T-helper 2 cell treated with Interferon-gamma antibody and Interleukin-4, amounts not matched to agents 100 ng/mL and 5 ng/mL, for 36 hours (primary cell): Measurements from ENCODE around the gene FRMD5. TPM values are rescaled to one million over a fixed set of nuclear protein-coding genes. Genes with fewer than 3 reads are reported as not detected.

Source experiments
- intact Hi-C: fragments of 100-400 bp; cut with micrococcal nuclease; formaldehyde crosslinking; loops from one replicate; pipeline ENCODE4 v1.15.1; 2023
- total RNA-seq: library from RNA; stranded (reverse); gene quantifications from 2 replicates; pipeline ENCODE4 v1.2.3, GENCODE V29; 2022

Gene FRMD5
- total RNA-seq, 1 donor from 2014 or later = not detected

- intact Hi-C loops = loop anchor here (5.0 kb wide), 1 partner anchor 316 kb away; no protein-coding TSS in a partner anchor
Observed at GRCh38 chr15:43900996-43901395, 294.1 kb downstream of the FRMD5 start.

DNA sequence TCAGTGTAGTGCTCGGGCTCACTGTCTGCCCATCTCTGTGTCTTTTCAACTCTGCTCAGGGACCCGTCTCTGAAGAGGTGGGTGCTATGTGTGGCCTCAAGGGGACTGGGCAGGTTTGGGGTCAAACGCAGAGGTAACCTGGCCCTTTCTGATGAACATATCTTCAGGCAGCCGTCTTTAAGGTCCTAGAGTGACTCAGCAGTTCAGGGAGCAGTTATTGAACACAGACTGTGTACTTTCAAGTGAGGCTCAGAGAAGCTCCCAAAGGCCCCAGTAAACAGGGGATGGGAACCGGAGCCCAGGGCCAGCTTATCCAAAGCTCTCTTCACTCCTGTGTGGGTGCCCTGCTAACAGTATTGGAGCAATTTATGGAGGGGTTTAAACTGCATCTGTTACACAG, 295.1 kb downstream of the FRMD5 start:
- intact Hi-C loops = loop anchor here (5.0 kb wide), 1 partner anchor 317 kb away; no protein-coding TSS in a partner anchor

DNA sequence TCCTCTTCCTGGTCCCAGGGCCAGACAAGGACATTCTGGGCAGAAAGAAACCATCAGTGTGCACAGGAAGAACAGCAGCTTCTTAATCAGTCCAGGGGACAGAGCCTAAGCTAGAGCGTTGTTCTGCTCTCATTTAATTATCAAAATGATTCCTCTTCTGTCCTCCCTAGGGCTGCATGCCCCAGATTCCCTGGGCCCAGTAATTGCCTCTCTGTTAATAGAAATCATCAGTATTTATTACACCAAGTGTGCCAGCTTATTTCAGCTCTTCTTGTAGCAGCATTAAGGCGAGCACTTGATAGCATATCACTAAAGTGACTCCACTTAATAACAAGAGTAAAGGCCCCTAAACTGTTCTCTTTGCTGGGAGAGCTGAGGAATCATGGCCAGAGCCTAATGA, 296.2 kb downstream of the FRMD5 start:
- intact Hi-C loops = no loop called here

DNA sequence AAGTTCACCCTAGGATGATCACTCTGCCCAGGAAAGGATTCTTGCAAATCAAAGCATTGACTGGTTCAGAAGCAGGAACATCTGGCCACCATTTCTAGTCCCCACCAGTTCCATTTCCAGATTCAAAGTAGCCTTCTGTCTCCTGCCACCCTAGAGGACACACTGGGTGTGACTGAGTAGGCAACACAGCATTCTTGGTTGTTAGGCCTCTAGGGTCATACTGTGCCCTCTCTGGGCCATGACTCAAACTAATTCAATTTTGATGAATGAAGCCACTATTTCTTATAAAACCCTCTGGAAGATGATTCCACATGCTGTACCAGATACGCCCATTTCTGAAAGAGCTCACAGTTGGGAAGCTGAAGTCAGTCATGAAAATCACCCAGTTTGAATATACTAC, 298.5 kb downstream of the FRMD5 start:
- intact Hi-C loops = no loop called here

GRCh38 chr15:43895586-43895985, 299.5 kb downstream of the FRMD5 start:
- intact Hi-C loops = no loop called here

GRCh38 chr15:43893956-43894355, 301.1 kb downstream of the FRMD5 start:
- intact Hi-C loops = no loop called here

- intact Hi-C loops = no loop called here
Observed at GRCh38 chr15:43889042-43889441, 306.0 kb downstream of the FRMD5 start.

- intact Hi-C loops = no loop called here
Observed at GRCh38 chr15:43887901-43888300, 307.2 kb downstream of the FRMD5 start.

DNA sequence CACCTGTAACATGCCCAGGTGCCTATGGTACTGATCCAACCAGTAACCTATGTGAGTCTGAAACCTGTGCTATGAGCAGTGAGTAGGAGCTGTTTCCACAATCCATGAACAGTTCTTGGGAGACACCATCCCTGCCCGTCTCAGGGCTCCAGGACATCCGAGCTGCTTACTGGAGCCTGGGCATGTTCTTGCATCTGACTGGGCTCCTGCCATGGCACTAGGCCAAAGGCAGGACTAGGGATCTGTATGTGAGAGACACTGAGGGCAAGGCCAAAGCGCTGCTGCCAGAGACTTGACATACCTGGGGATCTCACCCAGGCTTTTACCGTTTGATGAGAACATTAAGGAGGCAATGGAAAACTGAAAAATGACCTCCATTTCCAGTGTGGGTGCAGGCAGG, 308.5 kb downstream of the FRMD5 start:
- intact Hi-C loops = no loop called here

- intact Hi-C loops = no loop called here
Observed at GRCh38 chr15:43883571-43883970, 311.5 kb downstream of the FRMD5 start.

- intact Hi-C loops = no loop called here
Observed at GRCh38 chr15:43881944-43882343, 313.1 kb downstream of the FRMD5 start.

DNA sequence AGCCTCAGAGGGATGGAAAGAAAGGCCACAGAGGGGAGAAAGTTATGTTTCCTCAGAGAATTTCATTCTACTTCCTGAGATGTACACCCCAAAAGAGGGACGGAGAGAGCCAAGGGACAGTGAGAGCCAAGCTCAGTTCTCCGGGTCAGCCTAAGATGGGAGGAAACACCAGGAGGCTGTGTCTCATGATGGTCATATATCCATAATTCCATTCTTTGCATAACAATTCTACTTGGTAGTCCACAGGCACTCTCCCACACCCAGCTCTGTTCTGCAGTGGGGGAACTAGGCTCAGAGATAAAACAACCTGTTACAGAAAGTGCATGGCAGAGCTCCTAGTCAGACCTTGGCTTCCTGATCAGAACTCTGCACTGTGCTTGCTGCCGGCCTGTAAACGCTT, 313.8 kb downstream of the FRMD5 start:
- intact Hi-C loops = no loop called here

- intact Hi-C loops = no loop called here
Observed at GRCh38 chr15:43880406-43881194, 314.5 kb downstream of the FRMD5 start.

GRCh38 chr15:43879386-43880355, 315.4 kb downstream of the FRMD5 start:
- intact Hi-C loops = no loop called here

DNA sequence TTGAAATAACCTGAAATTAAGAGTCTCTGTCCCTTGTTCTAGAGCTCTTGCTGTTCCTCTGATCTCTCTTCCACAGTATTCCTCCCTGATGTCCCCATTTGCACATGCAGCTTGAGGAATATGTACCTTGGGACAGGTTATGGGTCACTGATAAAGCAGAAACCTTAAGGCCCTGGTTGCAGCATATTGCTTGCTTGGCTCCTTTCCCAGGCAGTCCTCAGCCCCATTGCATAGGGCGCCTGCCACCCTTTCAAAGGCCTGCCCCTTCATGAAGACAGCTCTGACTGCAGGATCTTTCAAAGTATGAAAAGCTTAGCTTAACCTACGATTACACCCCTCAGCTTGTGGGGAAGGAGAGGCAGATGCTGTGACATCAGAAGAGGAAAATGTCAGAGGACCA, 316.6 kb downstream of the FRMD5 start:
- intact Hi-C loops = no loop called here

DNA sequence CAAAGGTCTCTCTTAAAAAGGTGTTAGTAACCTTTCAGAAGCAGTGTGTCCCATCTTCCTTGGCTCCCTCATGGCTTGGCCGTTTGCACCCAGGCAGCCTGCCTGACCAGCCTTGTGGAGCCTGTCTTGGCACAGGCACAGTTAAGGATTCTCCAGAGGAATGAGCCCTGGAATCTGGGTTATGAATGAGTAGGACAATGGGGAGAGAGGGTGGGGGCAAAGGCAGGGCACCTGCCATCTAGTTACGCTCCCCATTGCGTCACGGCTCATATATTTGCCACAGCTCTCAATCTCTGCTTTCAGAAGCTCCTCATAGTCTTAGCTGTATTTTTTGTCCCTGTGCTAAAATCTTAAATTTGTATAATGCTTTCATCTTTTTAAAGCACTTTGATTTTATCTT, 317.7 kb downstream of the FRMD5 start:
- intact Hi-C loops = no loop called here

DNA sequence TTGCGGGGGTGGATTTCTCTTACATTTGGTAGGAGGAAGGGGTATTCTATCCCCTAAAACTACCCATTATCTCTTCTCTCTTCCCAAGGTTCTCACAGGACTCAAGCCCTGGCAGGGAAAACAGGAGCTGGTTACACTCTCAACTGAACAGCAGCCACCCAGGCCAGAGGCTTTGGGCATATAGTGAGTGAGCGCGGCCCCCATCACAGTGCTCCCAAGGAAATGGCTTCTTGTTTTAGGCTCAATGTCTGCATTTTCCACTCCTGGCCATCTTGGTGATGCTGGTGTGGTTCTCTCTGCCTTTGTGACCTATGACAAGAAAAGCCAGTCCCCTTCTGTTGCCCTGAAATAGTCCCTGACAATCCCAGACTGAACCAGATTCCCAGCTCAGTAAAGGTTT, 318.2 kb downstream of the FRMD5 start:
- intact Hi-C loops = no loop called here

- intact Hi-C loops = no loop called here
Observed at GRCh38 chr15:43873651-43874050, 321.4 kb downstream of the FRMD5 start.

- intact Hi-C loops = no loop called here
Observed at GRCh38 chr15:43872416-43873020, 322.6 kb downstream of the FRMD5 start.

DNA sequence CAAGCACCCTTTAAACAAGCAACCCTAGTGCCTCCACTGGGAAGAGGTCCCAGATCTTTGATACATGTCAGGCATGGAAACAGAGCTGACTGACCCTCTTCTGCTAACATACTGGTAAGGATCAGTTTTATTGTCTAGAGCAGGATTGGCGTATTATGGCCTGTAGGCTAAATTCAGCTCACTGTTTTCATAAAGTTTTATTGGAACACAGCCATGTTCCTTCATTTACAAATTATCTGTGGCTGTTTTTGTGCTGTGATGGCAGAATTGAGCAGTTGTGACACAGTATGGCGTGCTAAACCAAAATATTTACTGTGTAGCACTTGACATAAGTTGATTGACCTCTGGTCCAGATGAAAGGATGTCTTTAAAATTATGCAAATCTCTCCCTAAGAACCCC, 323.2 kb downstream of the FRMD5 start:
- intact Hi-C loops = no loop called here

DNA sequence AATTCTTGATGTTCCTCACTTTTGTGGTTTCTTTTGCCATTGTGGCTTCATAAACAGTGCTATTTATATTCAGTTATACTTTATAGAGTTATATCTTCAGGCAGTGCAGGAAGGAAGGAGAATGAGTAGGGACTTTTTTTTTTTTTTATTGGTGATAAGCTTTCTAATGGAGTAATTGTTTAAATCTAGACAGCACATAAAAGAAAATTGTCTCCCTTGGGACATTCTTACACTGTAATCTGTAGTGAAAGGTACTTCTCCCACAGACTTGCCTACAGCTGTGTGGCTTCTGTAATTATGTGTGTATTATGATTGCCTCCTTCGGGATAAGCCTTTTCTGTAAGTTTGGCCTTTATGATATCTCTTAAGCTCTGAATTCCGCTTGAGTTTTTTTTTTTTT, 326.7 kb downstream of the FRMD5 start:
- intact Hi-C loops = no loop called here

DNA sequence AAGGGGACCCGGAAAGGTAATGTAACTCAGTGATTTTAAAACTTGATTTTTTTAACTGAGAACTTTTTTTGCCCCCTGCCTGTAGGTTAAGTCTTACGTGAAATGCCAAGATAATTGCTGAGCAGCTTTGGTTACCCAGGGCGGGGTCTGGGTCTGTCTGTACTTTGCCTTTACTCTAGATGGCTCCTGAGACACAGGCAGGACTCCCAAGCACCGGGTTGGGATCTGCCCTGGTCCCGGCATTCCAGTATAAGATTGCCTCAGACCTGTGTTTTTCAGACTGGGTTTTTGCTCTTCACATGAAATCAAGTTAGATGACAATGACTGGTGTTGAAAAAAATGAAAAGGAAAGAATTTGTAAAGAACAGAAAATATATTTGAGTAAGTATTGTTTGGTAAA, 328.0 kb downstream of the FRMD5 start:
- intact Hi-C loops = no loop called here
